GM20431 (cell line): ENCODE data around the gene SLC7A5.
"Not testable (repeated sequence)": the region's sequence is repeated elsewhere in the genome, so short reads cannot be mapped to it uniquely, and the experiment has no call there.

Source experiments
- in situ Hi-C: fragments of 300-500 bp; cut with MseI, MboI; formaldehyde crosslinking; loops from one replicate; pipeline ENCODE4 v1.15.0; 2020; ENCODE audit warnings: low sequenced_read_pairs; ENCODE audit not compliant: unreplicated experiment

The SLC7A5 gene

GRCh38 chr16:87889762-87890161, 20.5 kb upstream of the SLC7A5 start:
- in situ Hi-C loops, result not testable (repeated sequence)

GRCh38 chr16:87888346-87888745, 19.0 kb upstream of the SLC7A5 start:
- in situ Hi-C loops, result not testable (repeated sequence)

- in situ Hi-C loops, result not testable (repeated sequence)
These were observed 18.6 kb upstream of the SLC7A5 start for GRCh38 chr16:87887931-87888330.

- in situ Hi-C loops, result not testable (repeated sequence)
These were observed 16.2 kb upstream of the SLC7A5 start for GRCh38 chr16:87885371-87885967.

DNA sequence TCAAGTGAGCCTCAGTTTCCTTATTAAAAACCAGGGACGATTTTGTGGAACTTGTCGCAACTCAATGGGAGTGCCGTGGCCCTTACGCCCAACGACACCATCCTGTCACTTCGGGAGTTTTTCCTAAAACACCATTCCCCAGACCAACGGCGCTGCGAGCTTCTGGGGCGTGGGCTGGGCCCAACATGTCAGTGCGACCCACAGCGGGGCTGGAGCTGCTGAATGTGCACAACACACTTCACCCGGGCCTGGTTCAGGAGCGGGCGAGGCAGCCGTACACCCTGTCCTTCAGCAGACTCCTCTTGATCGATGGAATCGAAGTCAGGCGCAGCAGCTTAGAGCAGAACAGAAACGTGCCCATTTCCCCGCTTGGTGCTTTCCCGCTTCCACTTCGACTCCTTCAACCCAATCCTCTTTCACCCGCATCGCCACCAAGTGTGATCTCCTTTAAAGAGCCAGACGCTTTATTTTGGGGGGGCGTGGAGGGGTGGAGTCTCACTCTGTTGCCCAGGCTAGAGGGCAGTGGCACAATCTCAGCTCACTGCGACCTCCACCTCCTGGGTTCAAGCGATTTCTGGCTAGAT, 13.2 kb upstream of the SLC7A5 start:
- in situ Hi-C loops, result no loop called here

- in situ Hi-C loops, result no loop called here
These were observed 12.3 kb upstream of the SLC7A5 start for GRCh38 chr16:87881324-87882200.

DNA sequence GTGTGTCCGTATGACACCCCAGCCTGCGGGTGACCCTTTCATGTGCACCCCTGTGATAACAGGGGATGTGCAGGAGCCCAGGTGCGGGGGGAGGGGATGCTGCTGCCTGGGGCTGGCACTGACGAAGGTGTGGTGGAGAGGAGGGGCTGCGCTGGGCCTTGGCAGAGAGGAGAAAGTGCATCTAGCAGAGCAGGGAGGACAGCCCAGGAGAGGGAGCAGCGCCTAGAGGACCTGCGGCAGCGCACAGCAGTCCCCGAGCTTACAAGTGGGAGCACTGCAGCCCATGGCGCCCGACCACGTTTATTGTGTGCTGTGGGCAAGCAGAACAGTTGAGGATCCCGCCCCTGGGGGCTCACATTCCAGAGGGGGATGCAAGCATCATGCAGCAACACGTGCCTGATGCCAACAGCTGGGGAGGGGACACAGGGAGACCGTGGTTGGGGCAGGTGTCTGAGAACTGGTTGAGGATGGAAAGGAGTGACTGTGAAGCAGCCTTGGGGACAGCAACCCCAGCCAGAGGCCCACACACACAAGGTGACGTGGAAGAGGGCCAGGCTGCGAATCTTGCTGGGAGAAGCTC, 10.9 kb upstream of the SLC7A5 start:
- in situ Hi-C loops, result no loop called here

DNA sequence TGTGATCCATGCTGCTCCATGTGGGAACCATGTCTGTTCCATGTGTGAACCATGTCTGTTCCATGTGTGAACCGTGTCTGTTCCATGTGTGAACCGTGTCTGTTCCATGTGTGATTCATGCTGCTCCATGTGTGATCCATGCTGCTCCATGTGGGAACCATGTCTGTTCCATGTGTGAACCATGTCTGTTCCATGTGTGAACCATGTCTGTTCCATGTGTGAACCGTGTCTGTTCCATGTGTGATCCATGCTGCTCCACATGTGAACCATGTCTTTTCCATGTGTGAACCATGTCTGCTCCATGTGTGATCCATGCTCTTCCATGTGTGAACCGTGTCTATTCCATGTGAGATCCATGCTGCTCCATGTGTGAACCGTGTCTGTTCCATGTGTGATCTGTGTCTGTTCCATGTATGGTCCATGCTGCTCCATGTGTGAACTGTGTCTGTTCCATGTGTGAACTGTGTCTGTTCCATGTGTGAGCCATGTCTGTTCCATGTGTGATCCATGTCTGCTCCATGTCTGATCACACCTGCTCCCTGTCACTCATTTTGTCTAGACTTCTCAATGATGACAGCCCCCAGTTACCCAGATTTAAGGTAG, 10.2 kb upstream of the SLC7A5 start:
- in situ Hi-C loops, result not testable (repeated sequence)

DNA sequence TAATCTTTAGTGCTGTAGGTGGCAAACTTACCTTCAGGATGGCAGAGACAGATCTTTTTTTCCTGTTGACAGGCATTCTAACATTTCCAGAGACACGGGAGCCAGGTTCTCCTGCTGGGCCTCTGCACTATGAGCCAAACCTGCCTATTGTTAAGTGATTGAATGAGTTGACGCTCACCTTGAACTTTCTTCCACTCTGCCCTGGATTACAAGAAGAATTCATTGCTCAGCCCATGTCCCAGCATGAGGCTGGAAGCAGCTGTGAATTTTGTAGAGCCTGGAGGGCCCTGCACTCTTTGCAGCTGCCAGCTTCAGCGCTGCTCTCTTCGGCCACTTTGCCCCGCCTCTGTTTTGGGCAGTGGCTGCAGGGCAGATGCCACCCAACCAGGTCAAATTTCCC, 9.4 kb upstream of the SLC7A5 start:
- in situ Hi-C loops, result no loop called here

DNA sequence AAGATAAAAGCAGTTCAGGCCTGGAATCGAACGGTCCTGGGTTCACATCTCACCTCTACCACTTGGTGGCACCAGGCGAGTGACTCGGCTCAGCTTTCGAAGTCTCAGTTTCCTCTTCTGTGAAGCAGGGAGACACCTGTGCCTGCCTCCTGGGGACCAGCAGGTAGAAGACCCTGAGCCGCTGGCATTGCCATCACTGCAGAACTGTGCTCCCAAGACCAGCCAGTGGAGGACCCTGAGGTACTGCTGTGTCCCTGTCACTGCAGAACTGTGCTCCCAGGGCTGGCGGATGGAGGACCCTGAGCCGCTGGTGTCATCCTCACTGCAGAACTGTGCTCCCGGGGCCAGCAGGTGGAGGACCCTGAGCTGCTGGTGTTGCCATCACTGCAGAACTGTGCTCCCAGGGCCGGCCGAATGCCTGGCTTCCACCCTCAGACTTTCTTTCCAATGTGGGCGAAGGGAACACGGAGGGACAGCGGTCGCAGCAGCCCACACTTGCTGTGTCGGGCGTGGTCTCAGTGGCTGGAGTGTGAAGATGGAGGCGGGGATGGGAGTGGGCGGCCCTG, 8.7 kb upstream of the SLC7A5 start:
- in situ Hi-C loops, result no loop called here

DNA sequence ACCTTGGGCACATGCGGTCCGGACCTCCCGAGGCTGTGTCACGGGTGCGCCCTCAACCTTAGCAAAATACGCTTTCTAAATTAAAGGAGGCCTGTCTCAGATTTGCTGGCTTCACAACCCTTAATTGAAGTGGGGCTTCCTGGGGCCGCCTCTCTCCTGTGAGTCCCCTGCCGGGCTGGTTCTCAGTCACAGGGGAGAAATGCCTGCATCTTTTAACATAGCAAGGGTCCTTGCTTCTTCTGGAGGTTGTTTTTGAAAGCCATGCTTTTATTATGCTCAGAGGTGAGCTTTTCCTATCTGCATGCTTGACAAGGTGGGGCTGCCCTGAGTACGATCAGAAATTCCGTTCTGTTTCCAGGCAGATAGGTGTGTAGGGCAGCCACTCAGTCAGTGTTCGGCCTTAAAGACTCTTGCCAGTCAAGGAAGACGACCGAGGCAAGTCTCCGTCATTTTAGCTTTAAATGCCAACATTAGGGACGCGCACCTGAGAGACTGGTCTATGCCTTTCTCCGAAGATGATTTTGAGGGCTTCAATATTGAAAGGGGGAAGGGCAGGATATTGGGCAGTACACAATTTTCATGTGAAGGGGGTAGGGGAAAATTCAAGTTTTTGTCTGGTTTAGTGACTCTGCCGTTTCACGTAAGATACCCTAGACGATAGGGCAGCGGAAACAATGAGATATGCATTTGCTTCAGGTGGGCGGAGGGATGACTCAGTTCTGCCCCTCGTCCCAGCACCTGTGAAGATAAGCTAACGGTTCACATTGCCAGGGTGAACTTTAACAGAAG, 5.5 kb upstream of the SLC7A5 start:
- in situ Hi-C loops, result no loop called here

DNA sequence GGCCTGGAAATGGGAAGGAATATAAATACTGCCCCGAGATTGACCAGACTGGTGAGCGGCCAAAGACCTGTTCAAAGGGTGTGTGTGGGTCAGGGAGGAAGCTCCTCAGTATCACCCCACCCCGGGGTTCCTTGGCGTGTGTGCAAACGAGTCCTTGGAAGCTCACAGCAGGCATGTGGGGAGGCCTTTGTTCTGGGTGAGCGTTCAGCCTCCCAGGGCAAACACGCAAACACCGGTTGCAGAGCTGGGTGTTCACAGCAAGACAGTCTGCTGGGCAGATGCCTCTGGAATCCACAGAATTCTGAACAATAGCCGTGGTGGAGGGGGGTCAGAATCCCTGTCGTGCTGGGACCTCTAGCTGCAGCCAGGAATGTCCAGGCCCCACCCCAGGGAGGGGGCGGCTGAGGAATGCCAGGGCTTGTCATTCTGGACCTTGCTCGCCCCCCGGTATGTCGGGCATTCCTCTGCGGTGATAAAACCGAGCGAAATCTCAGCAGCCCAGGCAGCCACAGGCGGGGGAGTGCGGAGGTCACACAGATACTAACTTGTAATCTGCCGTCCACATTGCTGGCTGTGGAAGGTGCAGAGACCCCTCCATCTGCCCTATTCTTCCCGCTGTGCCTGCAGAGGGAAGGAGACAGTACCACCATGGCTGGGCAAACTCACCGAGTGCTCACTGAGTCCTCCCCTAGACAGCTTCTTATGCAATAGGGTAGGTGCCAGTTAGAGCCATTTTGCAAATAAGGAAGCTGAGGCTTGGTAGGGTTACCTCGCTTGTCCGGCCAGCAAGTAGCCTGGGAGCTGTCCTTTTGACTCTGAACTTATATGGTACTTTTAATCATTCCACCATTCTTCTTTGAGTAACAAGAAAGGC, 1.3 kb upstream of the SLC7A5 start:
- in situ Hi-C loops, result not testable (repeated sequence)

DNA sequence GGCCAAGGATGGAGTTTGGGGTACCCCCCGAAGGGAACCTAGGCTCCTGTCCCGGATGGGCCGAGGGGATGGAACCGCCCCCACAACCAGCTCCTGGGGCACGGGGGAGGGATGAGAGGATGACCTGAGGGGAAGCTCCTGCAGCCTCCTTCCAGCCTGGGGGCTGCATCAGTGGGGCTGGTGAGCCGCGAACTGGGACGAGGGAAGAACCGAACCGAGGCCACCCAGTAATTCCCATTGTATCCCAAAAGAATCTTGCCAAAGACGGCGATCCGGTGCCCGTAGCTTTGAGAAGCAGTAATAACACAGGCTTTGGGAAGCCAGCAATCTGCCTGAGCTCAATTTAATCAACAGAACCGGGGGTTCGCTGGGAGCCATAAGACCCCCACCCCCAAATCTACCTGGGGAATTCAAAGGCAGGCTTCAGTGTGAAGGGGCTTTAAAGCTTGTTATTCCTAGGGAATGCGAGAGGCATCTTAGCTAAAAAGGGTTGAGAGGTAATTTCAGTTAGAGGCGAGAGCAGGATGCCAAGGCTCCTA, 641 bp upstream of the SLC7A5 start:
- in situ Hi-C loops, result not testable (repeated sequence)

GRCh38 chr16:87868254-87869029, 865 bp downstream of the SLC7A5 start:
- in situ Hi-C loops, result not testable (repeated sequence)

DNA sequence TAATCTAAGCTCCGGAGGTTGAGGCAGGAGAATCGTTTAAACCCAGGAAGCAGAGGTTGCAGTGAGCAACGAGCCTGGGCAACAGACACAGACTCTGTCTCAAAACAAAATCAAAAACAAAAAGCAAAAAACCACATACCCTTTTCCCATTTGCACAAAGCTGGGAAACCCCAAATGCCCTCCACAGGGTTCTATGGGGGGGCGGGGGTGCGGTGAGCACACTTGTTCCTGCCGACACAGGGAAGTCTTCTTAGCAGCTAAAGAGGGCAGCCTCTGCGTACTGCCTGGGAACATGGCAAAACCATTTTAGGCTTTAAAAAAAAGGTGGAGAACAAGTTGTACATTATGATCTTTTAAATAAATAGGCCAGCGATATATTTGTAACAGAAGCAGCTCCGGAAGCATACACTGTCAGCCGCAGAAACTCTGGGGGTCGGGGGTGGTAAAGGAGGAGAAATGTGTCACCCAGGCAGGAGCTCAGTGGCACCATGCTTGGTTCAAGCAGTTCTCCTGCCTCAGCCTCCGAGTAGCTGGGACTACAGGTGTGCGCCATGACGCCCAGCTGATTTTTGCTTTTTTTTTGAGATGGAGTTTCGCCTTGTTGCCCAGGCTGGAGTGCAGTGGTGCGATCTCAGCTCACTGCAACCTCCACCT, 3.3 kb downstream of the SLC7A5 start:
- in situ Hi-C loops, result not testable (repeated sequence)

GRCh38 chr16:87864331-87864989, 4.8 kb downstream of the SLC7A5 start:
- in situ Hi-C loops, result no loop called here

DNA sequence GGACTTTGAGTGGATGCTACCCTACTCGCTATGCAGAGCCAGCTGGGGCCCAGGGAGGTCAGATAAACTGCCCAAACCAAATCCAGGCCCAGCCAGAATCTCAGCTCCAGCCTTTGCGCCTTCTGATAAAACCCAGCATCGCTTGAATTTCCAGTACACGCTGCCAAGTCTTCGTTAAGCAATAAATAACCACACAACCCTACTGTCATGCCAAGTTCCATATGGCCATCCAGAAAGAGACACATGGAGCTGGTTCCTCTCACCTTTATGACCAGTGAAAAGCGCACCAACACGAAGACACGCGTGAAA, 6.0 kb downstream of the SLC7A5 start:
- in situ Hi-C loops, result not testable (repeated sequence)
